GM23248 (cell line): ENCODE measurements around the gene IFT74. TPM values are rescaled to one million over a fixed set of nuclear protein-coding genes. Genes with fewer than 3 reads are reported as not detected.

Experiments
- DNase-seq: peaks from one replicate; pipeline ENCODE4 v3.0.0-alpha.2; 2015
- H2AFZ ChIP-seq: fragments of 200-600 bp; sonication (generic); 2 replicates; pipeline ENCODE4 v1.6.1; 2016; ENCODE audit warnings: antibody characterized with exemption
- H3F3A ChIP-seq: fragments of 200-600 bp; sonication (generic); 2 replicates; pipeline ENCODE4 v1.6.1; 2016; ENCODE audit warnings: mild to moderate bottlenecking, antibody characterized with exemption, mixed run types; ENCODE audit not compliant: insufficient read depth
- H3K27ac ChIP-seq: fragments of 200-600 bp; sonication (generic); 2 replicates; pipeline ENCODE4 v1.5.1; 2016; ENCODE audit warnings: mild to moderate bottlenecking
- H3K27me3 ChIP-seq: fragments of 200-600 bp; sonication (generic); replicated peaks from 2 replicates; pipeline ENCODE4 v1.6.1; 2016; ENCODE audit warnings: mild to moderate bottlenecking; ENCODE audit not compliant: insufficient read depth
- H3K36me3 ChIP-seq: fragments of 200-600 bp; sonication (generic); 2 replicates; pipeline ENCODE4 v1.6.1; 2016; ENCODE audit warnings: low read depth, mild to moderate bottlenecking
- H3K4me1 ChIP-seq: fragments of 200-600 bp; sonication (generic); 2 replicates; pipeline ENCODE4 v1.6.1; 2016; ENCODE audit warnings: mild to moderate bottlenecking; ENCODE audit not compliant: insufficient read depth
- H3K4me2 ChIP-seq: fragments of 200-600 bp; sonication (generic); one replicate; pipeline ENCODE4 v1.6.1; 2016; ENCODE audit warnings: mild to moderate bottlenecking; ENCODE audit not compliant: unreplicated experiment
- H3K4me3 ChIP-seq: fragments of 200-600 bp; sonication (generic); 2 replicates; pipeline ENCODE4 v1.5.1; 2016; ENCODE audit warnings: mild to moderate bottlenecking
- H3K79me2 ChIP-seq: fragments of 200-600 bp; sonication (generic); 2 replicates; pipeline ENCODE4 v1.6.1; 2016; ENCODE audit warnings: mild to moderate bottlenecking; ENCODE audit not compliant: insufficient read depth
- H3K9ac ChIP-seq: fragments of 200-600 bp; sonication (generic); 2 replicates; pipeline ENCODE4 v1.6.1; 2016; ENCODE audit warnings: mild to moderate bottlenecking
- H3K9me2 ChIP-seq: fragments of 200-600 bp; sonication (generic); 2 replicates; pipeline ENCODE4 v1.6.1; 2016; ENCODE audit warnings: mixed run types, mild to moderate bottlenecking, moderate library complexity; ENCODE audit not compliant: insufficient read depth
- H3K9me3 ChIP-seq: fragments of 200-600 bp; sonication (generic); one replicate; pipeline ENCODE4 v1.6.1; 2017; ENCODE audit warnings: low read depth
- H4K20me1 ChIP-seq: fragments of 200-600 bp; sonication (generic); 2 replicates; pipeline ENCODE4 v1.6.0; 2016; ENCODE audit not compliant: insufficient read depth
- EZH2 ChIP-seq: fragments of 200-600 bp; sonication (generic); IDR thresholded peaks from 2 replicates; pipeline ENCODE4 v1.6.1; 2018; ENCODE audit warnings: antibody characterized with exemption, mild to moderate bottlenecking; ENCODE audit not compliant: insufficient read depth, poor library complexity, severe bottlenecking
- EZH2phosphoT487 ChIP-seq: fragments of 200-600 bp; sonication (generic); IDR thresholded peaks from 2 replicates; pipeline ENCODE4 v1.6.1; 2018; ENCODE audit warnings: antibody characterized with exemption, moderate library complexity, mild to moderate bottlenecking, low read depth; ENCODE audit not compliant: insufficient read depth
- WGBS, 2 experiments: methylation state at CpG; one replicate each; pipeline ENCODE4 v1.1.6; 2015 to 2017; ENCODE audit warnings: low lambda C conversion rate in 2 of 2, low coverage in 1 of 2; ENCODE audit errors: missing lambda C conversion rate in 2 of 2; 5-methylcytosine and 5-hydroxymethylcytosine counted together
- in situ Hi-C: fragments of 300-500 bp; cut with MboI; formaldehyde crosslinking; loops from 2 replicates; pipeline ENCODE4 v1.15.0; 2020
- polyA plus RNA-seq: library from polyadenylated mRNA; unstranded; fragments of >200 nt; fragmentation: Nextera tagmentation; extraction: Ambion mirVana; gene quantifications from 2 replicates; pipeline ENCODE4 v1.2.1, GENCODE V29; 2016
- total RNA-seq: library from RNA; depleted of rRNA; stranded (reverse); fragments of >200 nt; shearing (Covaris generic); gene quantifications from 2 replicates; pipeline ENCODE4 v1.2.3, GENCODE V29; 2014

IFT74 gene
- total and polyA plus RNA-seq, 2 experiments from 2014 or later = 10.1 to 20.9 TPM

GRCh38 chr9:26928902-26929495, 27.2 kb upstream of the IFT74 start:
- H3K4me2 ChIP-seq = no peak overlapping the region
- WGBS, 2 experiments = 97 to 98% methylated on average over 8 of the region's 8 CpGs
- peaks cover 56% of the 10 kb centered on the region for H3K79me2 ChIP-seq
- in situ Hi-C loops = no loop called here
- no peaks in the 10 kb centered on the region for H3K9me3 ChIP-seq
- H3K4me1 ChIP-seq = no peaks in the 10 kb centered on the region
- H4K20me1 ChIP-seq = no peaks in the 10 kb centered on the region
- H3K36me3 ChIP-seq = peaks cover 32% of the 10 kb centered on the region
- H3K27ac ChIP-seq = no peak overlapping the region
- no peak overlapping the region for H2AFZ ChIP-seq
- no peak for DNase-seq
- H3F3A ChIP-seq = no peaks in the 10 kb centered on the region
- H3K9ac ChIP-seq = no peak overlapping the region
- H3K4me3 ChIP-seq = no peak overlapping the region
- H3K27me3 ChIP-seq = no peaks in the 10 kb centered on the region
- TF ChIP-seq EZH2 (no peak), EZH2phosphoT487 (no peak)
- H3K9me2 ChIP-seq = no peaks in the 10 kb centered on the region

DNA sequence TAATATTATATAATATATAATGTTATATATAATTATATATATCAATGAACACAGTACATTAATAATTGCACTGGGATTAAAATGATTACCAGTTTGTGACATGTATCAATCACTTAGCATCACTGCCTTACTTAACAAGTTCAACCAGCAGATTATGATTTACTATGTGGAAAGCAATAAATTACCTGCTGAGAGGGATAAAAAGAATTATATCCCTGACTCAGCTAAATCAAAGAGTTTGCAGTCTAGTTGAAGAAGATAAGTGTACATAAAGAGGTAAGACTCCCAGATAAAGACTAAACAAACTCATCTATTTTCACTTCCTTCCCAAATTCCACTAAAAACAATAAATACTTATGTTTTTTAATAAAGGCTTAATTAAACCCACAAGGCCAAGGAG, 20.4 kb upstream of the IFT74 start:
- TF ChIP-seq EZH2 = no peak
- no peak for TF ChIP-seq EZH2phosphoT487
- H3K4me3 ChIP-seq = no peak overlapping the region
- no peaks in the 10 kb centered on the region for H4K20me1 ChIP-seq
- H3K9ac ChIP-seq = no peak overlapping the region
- in situ Hi-C loops = no loop called here
- no peak overlapping the region for H3K4me2 ChIP-seq
- H3K36me3 ChIP-seq = no peaks in the 10 kb centered on the region; the same call in 1 of the 2 replicates
- H3K4me1 ChIP-seq = 0 out of 2 replicates have a peak, but pooled peaks cover 5% of the 10 kb centered on the region
- H3K27ac ChIP-seq = no peak overlapping the region
- no peaks in the 10 kb centered on the region for H3F3A ChIP-seq
- no peaks in the 10 kb centered on the region for H3K27me3 ChIP-seq
- DNase-seq = no peak
- H3K9me3 ChIP-seq = no peaks in the 10 kb centered on the region
- H3K9me2 ChIP-seq = no peaks in the 10 kb centered on the region
- no peak overlapping the region for H2AFZ ChIP-seq
- H3K79me2 ChIP-seq = peaks cover 100% of the 10 kb centered on the region

GRCh38 chr9:26937816-26938371, 18.3 kb upstream of the IFT74 start:
- in situ Hi-C loops = no loop called here
- no peak for TF ChIP-seq EZH2phosphoT487
- TF ChIP-seq EZH2 = no peak
- 98 to 100% methylated on average over 3 of the region's 3 CpGs for WGBS, 2 experiments

DNA sequence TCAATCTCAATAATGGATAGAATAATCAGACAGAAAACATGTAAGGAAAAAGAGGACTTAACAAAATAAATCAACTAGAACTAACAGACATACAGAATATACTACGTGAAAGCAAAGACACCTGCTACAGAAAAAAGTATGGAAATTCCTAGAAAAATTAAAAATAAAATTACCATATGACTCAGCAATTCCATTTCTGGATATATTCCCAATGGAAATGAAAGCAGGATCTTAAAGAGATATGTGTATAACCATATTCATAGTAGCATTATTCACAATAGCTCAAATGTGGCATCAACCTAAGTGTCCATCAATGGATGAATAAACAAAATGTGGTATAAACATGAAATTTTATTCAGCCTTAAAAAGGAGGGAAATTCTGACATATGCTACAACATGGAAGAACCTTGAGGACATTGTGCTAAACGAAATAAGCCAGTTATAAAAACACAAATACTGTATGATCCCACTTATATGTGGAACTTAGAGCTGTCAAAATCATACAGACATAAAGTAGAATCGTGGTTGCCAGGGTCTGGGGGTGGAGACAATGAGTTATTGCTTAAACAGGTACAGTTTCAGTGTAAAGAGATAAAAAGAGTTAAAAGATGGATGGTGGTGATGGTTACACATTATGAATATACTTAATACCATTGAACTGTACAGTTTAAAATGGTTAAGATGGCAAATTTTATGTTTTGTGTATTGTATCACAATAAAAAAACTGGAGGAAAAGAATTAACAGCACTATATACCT, 16.1 kb upstream of the IFT74 start:
- Histone ChIP-seq H3K9me3 (no peaks in the 10 kb centered on the region), H3K79me2 (peaks cover 100% of the 10 kb centered on the region), H3K4me1 (peaks cover 10% of the 10 kb centered on the region), H4K20me1 (no peaks in the 10 kb centered on the region), H3K9ac (no peak overlapping the region), H3K4me2 (peak overlapping the region; percentile 10), H3K36me3 (no peaks in the 10 kb centered on the region), H3K4me3 (no peak overlapping the region), H3K27me3 (no peaks in the 10 kb centered on the region), H2AFZ (no peak overlapping the region), H3K27ac (no peak overlapping the region), H3F3A (no peaks in the 10 kb centered on the region), H3K9me2 (no peaks in the 10 kb centered on the region)
- TF ChIP-seq EZH2phosphoT487 (no peak), EZH2 (no peak)
- in situ Hi-C loops = no loop called here
- WGBS, 2 experiments = 97% methylated on average over 3 of the region's 3 CpGs
- no peak for DNase-seq

More at GRCh38 chr9:26937816-26938371, 18.3 kb upstream of the IFT74 start:
- no peaks in the 10 kb centered on the region for H3F3A ChIP-seq
- no peak overlapping the region for H3K27ac ChIP-seq
- no peaks in the 10 kb centered on the region for H3K36me3 ChIP-seq
- DNase-seq = no peak
- no peak overlapping the region for H3K9ac ChIP-seq
- no peaks in the 10 kb centered on the region for H4K20me1 ChIP-seq
- no peaks in the 10 kb centered on the region for H3K9me3 ChIP-seq
- H3K9me2 ChIP-seq = no peaks in the 10 kb centered on the region
- H3K27me3 ChIP-seq = no peaks in the 10 kb centered on the region
- H3K79me2 ChIP-seq = peaks cover 100% of the 10 kb centered on the region
- H3K4me1 ChIP-seq = 0 out of 2 replicates have a peak, but pooled peaks cover 5% of the 10 kb centered on the region
- H3K4me2 ChIP-seq = no peak overlapping the region
- no peak overlapping the region for H3K4me3 ChIP-seq
- H2AFZ ChIP-seq = no peak overlapping the region
